Measurements from ENCODE around the gene ERC2.

The ERC2 gene

DNA sequence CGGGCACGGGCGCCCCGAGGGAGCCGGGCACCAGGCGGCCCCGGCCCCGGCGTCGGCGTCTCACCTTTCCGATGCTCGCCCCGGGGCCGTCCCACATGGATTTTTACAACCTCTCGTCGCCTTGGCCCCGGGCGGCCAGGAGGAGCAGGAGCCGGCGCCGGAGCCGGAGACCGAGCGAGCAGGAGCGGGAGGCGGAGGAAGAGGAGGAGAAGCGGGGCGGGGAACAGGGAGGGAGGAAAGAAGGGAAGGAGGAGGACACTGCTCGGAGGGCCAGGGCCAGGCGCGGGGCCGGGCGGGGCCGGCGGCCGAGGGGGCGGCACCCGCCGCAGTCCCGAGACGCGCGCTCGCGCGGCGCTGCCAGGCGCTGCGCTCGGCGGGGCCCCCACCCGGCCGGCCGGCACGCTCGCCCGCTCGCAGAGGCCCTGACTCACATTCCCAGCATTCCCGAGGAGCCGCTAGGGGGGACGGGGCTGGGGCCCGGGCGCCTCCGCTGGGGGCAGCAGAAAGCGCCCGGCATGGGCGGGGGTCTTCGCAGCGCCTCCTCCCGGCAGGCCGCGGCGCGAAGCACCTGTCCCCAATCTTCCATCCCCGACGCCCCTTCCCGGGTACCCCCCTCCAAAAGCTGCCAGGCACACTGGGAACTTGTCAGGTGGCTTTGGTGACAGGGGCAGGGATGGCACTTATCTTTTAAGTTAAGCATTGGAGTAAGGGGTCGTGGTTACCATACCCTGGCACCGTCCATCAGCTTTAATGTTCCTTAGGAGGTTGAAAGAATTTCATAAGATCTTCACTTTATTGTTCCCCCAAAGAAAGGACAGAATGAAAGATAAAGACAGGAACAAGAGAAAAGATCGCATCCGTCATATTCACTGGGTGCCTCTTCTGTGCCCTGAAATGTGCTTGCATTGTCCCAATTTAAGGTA is at the start of gene ERC2:
ERC2 (minus strand) TSS at position 284 of the 923 bp plus-strand sequence.
- peak; percentile 4 for DNase-seq

DNA sequence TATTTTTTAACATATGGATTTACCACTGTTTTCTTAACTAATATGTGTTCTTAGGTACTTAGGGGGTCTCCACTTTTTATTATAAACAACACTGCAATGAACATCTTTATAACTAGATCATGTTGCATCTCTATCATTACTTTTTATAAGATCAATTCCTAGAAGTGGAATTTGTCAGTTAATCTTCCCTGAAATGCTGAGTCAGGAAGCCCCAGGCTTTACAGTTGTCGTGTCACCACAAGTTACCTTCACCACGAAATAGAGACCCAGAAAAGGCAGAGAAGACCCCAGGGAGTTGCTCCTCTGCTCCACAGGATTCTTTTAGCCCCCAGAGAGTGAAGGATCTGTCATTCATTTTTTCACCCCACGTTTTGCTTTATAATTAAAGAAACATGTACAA is 34.5 kb upstream of the ERC2 start:
- no peak for DNase-seq

DNA sequence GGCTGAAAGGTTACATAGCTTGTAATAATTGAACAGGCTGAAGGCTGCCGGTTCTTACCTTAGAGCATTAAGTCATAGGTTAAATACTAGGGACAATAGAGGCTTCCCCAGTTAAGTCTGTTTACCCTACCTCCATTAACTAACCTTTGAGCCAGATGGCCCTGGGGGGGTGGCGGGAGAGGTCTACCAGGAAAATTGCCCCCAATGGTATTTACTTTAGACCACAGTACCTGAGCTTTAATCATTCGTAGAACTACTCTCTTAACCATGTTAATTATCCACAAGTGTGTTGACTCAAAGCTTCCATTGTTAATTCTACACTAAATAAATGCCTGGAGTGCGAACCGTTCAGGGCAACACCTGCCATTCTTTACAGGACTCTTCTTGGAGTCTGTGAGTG is 28.1 kb upstream of the ERC2 start:
- DNase-seq = peak; percentile 10

DNA sequence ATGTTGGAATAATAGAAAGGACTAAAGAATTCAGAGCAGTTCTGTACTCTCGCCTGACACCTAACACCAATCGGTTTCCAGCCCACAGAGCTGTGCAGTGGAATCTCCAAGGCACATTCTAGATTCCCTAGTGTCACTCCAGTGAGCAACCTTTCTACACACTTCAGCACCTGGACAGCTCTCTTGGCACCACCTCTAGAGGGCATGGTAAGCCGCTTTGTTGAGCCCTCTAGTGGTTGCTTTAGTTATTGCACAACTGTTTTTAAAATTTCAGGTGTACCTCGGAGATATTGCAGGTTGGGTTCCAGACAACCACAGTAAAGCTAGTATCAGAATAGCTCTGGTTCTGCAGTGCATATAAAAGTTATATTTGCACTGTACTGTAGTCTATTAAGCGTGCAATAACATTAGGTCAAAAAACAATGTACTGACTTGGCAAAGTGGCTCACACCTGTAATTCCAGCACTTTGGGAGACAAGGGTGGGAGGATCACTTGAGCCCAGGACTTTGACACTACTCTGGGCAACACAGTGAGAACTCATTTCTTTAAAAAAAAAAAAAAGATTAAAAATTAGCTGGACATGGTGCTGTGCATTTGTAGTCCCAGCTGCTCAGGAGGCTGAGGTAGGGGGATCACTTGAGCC is 26.5 kb upstream of the ERC2 start:
- DNase-seq = peak; percentile 22

DNA sequence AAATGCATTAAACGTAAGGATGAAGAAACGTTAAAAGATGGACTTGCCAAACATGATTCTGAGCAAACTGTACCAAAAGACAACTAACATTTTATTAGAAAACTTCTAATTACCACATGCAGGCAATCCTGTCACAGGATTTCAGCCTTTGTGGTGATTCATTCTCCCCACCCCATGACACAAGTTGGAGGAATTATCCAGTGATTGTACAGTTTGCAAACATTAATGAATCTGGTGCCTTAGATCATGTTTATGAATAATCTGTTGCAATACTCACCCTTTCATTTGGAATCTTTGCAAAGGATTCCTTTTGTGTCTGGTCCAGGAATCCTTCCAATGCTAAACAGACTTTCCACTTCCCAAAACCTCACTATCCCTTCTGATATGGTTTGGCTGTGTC is 23.3 kb upstream of the ERC2 start:
- no peak for DNase-seq

DNA sequence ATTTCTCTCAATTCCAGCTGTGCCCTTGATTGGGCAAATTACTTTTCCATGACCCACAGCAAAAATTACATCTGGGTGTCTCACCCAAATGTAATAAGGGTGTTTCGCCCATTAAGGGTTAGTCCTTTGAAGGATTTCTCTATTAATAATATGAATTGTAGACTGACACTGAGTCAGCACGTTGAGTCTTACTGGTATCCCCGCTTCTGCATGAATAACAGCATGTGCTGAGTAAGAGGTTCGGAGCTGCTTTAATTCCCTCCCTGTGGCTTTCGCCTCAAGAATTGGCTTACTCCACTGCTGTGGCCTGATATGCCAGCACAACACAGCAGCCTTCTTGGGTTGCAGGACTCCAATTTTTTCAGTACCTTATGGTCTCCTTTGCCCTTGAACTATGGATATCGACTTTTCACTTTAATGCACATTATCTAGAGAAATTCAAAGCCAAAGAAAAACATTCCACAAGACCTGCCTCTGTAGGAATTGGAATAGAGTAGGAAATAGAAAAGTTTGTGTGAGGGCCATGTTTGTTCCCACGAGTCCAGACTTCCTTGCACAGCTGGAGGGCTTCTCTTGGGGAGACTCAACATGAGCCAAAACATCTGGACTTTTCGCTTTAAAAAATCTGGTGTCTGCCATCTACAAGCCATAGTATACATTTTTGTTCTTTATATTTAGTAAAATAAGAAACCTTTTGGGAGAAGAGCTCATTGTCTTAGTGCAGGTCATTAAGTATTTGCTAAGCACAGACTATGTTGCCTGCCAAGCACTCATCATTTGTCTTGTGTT is 20.7 kb upstream of the ERC2 start:
- no peak for DNase-seq

DNA sequence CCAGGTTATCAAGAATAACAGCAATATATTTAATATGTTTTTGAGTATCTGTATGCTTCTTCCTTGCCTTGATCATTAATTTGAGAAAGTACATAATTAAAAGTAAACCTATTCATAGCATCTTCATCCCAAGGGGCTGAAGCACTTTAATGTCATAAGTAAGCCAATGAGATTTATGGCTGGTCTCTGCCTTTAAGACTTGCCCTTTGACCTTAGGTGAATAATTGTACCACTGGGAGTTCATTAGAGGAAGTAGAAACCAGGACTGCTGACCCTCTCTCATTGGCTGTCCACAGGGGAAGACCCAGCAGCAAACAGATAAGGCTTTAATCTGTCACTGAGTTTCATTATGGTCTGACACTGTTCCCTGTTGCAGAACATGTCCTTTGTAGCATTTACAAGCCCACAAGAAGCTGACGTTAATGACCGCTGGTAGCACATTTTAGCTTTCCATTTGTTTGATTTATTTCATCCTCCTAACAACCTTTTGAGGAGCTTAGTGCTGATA is 16.3 kb upstream of the ERC2 start:
- DNase-seq = no peak

DNA sequence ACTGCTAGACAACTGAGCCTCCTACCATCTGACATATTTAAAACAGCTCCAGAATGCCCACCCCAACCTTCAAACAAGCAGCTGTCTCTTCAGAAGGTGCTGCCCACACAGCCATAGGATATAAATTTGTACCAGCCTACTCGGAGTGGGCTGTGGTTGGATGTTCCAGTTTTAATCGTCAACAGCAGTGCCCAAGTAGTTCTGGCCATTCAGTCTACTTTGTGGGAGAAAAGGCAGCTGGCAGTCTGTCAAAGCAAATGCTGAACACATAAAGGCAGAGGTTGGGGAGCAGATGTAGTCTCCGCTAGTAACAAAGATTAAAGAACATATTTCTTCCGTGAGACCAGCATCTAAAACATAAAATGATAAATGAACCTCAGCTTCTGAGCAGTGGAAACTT is 15.9 kb upstream of the ERC2 start:
- DNase-seq = no peak

DNA sequence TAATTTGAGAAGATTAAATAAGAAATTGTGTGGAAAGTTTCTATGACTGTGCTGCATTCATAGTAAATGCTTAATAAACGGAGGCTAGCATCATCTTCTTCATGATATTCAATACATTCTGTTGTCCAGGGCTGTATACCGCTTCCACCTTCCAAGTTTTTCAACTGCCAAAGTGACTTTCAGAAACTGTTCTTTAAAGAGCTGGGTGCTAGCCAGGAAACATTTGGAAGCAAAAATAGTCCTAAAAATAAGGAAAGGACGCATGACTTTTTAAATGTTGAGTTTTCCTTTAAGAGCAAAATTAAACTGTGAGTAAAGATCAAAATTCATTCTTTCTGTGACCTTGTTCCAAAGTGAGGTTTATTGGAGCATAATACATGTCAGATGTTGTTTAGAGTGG is 9.4 kb upstream of the ERC2 start:
- no peak for DNase-seq

DNA sequence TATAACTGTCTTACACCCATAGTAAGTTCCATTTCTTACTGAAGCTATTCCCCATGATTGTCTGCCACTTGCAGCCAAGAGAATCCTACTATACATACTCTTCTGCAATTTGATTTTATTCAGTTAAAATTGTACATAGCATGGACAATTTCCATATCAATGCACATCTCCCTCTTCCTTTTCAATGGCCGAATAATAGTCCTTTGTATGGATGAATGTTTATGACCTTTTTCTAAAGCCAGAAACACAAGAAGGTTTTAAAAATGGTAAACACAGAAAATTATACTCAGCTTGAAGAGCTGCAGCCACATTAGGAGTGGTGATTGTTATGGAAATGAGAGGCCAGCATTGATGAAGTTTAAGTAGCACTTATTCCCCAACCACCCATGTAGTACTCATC is 8.5 kb upstream of the ERC2 start:
- no peak for DNase-seq

DNA sequence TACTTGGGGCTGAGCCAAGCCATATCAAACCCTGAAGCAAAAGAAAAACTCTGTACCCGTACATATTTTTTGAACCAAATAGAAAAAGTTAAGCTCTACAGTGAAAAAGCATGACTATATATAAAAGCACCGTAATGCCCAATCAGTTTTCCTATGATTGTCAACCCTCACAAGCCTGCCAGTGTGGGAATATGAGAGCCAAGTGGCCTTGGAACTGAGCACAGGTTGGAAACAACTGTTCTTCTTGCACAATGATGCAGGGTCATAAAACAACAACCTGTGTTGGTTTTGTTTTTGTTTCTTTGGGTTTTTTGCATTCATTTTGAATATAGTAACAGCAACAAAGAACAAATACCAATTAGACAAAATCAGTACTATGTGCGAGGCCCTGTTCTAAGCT is 3.5 kb upstream of the ERC2 start:
- no peak for DNase-seq

DNA sequence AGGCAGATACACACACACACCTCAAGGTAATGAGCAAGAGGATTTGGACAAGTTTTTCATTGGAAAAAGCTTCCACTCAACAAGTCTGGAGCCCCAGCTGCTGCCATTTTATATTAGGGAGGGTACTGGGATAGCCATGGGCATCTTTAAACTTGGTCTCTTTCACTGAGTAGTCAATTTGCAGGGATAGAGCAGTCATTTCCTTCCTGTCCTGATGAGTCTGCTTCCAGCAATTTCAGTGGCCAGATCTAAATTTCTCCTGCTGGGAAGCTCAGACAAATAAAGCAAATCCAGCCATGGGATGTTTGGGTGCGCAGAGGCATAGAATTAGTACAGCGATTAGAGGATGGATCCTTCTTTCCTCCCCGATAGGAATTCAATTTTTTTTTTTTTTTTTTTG is 874 bp upstream of the ERC2 start:
- DNase-seq = no peak

DNA sequence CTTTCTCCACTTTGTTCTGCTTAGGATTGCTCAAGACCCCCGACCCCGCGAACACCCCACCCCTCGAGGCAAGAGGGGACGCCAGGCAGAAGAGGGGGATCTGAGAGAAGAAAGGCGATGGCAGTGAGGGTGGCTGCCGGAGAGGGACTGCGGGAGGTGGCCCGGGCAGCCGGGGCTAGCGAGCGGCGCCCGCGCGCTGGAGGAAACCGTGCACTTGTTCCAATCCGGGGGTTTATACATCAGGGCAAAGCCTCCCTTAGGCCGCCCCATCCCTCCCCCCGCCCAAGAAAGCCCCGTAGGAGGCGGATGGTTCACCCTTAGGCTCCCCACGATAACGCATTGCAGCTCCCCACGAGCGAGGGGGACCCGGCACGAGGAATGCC is 475 bp downstream of the ERC2 start:
- DNase-seq = no peak

DNA sequence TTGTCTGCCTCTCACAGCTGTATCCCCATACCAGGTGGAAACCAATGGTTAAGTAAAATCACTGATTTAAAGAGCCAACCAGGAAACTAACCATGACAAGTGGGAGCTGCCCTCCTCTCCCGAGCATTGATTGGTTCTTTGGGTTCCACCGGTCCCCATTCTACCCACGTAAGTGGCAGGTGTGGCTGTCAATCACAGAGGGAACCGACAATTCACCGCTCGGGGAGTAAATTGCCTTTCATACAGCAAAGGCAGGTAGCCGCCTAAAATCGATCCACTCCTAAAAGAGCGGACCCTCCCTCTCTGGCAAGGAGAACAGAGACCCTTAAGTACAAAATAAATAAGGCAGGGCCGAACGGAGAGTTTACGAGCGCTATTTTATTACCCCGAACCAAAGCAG is 1.2 kb downstream of the ERC2 start:
- peak; percentile 54 for DNase-seq

DNA sequence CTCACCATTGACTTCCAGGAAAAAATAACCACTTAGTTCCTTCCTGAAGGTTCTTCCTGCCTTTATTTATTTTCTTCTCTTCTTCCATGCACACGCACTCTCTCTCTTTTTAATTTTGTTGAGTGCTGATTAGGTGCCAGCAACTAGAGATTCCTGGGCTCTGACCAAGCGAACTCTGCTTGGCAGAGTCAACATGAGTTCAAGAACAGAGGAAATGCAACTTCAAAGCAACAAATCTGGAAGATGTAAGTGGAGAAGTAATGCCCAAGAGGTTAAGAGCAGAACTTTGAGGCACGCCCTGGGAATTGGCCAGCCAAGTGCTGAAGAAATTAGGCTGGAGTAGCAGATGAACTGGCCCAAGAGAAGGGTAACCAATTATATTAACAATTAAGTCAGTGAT is 8.5 kb downstream of the ERC2 start:
- no peak for DNase-seq

DNA sequence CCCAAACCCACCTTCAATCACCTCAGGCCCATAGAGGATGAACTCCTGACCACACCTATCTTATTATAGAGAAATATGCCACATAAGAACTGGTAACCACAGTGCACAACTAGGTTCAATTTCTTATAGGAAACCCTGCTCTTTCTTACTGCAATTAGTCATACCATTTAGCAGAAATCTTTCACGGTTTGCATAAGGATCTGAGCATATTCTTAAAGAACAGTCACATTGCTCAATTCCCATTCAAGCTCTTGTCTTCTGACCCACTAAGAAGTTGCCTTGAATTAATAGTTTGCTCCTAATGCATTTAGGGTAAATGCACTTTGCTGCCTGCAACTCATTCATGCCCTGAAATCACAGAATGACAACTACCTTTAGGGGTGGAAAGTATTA is 9.2 kb downstream of the ERC2 start:
- DNase-seq = no peak

DNA sequence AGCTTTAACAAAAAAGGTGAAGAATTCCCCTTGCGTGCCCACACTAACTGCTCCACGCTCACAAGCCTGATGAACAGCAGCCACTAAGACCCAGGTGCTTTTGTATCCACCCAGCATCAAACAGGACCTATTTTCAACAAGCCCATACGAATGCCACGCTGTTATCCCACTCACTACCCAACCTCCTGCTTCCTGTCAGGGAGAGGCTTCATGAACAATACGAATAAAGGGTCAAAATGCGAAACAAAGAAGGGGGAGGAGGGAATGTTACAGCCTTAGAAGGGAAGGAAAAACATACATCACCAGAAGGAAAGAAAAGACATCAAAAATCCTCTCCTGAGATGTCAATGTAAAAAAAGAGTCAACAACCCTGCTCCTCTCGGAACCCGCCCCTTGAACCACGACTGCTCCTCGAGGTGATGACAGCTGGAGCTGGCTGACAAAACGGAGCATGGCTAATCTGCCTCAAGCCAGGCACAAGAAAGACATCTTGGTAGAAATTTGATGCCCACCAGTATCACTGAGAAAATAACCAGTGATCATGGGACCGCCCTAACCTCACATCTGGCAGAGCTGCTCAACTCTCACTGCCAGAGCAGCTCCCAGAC is 9.7 kb downstream of the ERC2 start:
- DNase-seq = no peak

DNA sequence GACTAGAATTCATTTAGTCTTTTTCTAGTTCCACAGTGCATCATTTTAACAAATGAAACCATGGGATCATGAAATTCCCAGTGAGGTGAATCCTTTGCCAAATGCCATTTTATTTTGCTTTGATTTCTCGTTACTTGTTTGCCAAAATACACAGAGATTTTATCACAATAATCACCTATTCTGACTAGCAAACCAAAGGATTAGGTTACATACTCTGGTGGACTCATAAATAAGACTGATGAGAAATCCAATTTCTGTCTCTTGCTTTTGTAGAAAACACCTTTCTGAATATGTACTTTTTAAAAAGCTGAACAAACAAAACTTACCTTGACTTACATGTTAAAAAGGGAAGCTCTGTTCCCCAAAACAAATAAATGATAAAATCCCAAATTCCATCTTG is 12.2 kb downstream of the ERC2 start:
- no peak for DNase-seq

DNA sequence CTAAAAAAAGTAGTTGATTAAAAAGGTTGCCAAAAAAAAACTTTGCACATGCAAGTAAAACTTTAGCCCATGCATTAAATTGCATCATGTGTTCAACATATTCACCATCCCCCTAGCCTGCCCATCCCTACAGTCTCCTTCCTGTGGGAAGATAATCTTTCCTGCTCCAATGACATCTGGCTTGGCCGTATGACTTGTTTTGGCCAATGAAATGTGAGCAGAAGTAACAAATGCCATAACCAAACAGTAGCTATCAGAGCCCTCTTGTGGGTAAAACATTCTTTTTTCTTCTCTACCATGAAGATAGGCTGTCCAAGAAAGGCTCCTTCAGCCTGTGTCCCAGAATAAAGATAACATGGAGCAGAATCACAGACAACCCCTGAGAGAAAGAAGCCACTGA is 15.3 kb downstream of the ERC2 start:
- DNase-seq = no peak

DNA sequence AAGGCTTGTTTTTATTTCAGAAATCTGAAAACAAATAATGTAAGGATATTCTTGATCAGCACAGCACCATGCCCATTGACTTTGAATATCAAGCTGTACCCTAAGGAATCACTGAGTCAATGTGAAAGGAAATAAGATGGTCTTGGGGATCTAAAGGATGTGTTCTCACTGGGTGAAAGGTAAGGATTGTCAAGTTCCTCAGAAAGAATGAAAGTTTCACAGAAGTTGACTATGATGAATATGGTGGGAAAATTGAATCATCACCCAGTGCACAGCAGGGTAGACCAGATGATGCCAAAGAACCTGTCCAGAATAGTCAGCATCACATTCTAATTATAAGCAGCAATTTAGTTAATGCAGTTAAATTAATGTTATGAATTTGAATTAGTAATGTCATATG is 16.2 kb downstream of the ERC2 start:
- no peak for DNase-seq

DNA sequence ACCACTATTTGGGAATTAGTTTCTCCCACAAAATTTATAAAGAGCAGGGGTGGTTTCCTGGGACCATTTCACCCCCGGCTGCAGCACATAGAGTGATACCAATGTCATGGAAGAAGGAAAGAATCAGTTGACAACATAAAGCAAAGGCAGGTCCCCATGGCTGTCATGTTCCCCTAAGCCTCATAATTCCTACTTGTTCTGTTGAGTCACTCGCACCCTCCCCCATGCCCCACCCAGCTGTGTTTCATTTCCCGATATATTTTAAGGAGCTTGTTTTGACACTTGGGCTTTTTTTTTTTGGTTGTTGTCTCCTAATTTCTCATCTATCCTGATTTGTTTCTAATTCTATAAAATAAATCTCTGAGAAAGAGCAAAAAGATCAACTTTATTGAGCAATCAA is 24.9 kb downstream of the ERC2 start:
- no peak for DNase-seq

DNA sequence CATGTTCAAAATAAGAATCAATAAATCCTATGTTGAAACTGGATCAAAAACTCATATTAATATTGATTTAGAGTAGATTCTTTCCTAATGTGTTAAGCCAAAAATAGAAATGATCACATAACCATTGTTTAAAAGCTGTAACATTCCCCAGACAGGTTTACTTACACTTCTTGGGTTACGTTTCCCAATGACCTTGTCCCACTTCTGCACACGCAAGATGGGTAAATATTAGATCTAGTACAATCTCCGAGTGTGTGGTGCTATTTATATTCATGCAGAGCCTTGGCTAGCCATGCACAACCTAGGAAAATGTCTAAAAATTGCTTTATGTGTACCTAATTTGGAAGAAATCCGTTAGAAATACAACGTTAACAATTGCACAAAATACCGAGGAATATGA is 39.6 kb downstream of the ERC2 start:
- DNase-seq = no peak

DNA sequence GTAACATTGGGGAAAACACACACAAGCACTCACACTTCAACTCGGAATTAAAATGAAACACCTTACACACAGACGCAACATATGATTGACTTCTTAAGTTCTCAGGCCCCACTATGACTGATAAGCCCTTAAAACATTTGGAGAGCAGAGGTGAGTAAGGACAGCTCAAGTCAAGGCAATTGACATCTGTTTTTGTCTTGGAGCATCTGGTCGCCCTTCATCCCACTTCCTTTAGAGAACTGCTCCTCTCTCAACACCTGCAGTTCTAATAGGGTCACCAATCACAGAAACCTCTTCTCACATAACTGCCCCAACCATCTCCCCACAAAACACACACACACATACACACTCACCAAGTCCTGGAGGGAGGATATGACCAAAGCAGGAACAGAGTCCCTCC is 43.4 kb downstream of the ERC2 start:
- no peak for DNase-seq

All from DMS79 treated with DMSO at 0.1 percent for 48 hours (cell line).